ENCODE data around the gene PDZRN4. TPM values are rescaled to one million over a fixed set of nuclear protein-coding genes. Genes with fewer than 3 reads are reported as not detected.

The PDZRN4 gene
- total RNA-seq, 3 donors from 2014 or later, result 0.98 to 53.4 (median 2.8) TPM

DNA sequence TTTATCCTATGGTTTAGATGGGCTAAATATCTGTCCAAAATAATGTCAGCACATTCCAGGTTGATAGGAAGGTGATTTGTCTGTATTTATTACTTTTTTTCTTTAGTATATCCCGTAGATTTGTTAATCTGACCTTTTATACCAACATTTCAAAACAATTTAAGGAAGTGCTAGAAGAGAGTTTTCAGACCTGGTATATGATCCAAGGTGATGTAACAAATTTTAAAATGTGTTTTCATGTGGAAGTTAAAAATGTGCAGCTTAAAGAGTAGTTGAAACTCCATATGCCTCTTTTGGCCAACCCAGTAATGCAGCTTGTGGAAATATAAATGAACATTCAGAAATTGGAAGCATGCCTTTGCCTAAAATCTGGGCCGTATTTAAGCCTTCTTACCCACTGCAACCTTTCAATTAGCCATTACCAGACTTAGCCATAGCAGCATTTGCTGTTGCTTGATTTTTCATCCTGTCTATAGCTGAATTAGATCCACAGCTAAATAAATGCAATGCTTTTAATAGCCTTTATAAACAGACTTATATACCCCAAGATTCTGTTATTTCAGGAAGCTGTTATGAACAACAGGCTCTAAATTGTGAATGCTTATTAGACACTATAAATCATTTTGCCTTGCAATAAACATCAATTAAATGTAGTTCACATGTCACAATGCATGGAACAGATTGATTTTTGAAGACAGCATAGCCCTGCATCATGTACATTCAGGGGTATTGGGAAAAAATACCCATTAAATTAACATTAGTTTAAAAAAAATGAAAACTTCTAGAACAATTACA, 271.2 kb downstream of the PDZRN4 start:
- no peak for TF ChIP-seq POLR2AphosphoS5 (IDR thresholded peaks at IDR 0.05)
- TF ChIP-seq POLR2A (IDR thresholded peaks at IDR 0.05), result no peak
- TF ChIP-seq CTCF (IDR thresholded peaks at IDR 0.05), result no peak
- DNase-seq (ENCODE audit: low spot score in 2 of 2), result no peak
- Histone ChIP-seq H3K36me3 (no peaks in the 10 kb centered on the region), H3K9me3 (no peaks in the 10 kb centered on the region), H3K4me3 (no peak overlapping the region), H3K4me1 (no peaks in the 10 kb centered on the region), H3K27me3 (no peaks in the 10 kb centered on the region), H3K27ac (no peak overlapping the region)
- intact Hi-C loops (cut with DNase I; ENCODE audit: low total_unique reads), result no loop called here

DNA sequence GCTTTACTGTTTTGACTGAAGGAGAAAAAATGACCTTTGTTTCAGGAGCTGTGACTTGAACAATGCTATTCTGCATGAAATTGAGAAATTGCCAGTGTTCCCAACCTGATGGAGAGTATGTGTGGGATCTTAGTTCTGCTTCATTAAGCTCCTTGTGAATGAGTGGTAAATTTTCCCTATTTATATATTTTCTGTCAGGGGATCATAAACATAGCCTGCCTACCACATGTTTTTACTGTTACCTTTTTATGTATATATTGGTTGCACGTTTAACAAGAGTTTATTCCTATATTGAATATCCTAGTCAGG, 271.7 kb downstream of the PDZRN4 start:
- intact Hi-C loops (cut with DNase I; ENCODE audit: low total_unique reads), result no loop called here

DNA sequence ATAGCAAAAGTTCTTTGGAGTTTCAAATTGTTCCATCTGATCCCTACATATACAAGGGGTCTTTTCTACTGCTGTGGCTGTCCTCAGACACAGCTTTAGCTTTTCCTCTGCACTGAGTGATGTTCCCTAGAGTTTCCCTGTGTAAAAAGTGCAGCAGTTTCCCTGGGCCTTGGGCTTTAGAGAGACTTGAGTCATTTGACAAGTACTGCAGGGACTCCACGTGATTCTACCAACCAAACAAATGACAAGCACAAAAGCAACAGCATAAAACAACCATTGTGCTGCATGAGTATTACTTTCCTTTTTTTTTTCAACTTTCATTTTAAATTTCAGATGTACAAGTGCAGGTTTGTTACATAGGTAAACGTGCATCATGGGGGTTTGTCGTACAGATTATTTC, 272.8 kb downstream of the PDZRN4 start:
- H3K4me1 ChIP-seq, result no peaks in the 10 kb centered on the region
- H3K9me3 ChIP-seq, result no peaks in the 10 kb centered on the region
- intact Hi-C loops (cut with DNase I; ENCODE audit: low total_unique reads), result no loop called here
- H3K4me3 ChIP-seq, result no peak overlapping the region
- H3K27me3 ChIP-seq, result no peaks in the 10 kb centered on the region
- H3K36me3 ChIP-seq, result no peaks in the 10 kb centered on the region
- TF ChIP-seq CTCF (IDR thresholded peaks at IDR 0.05), result no peak
- TF ChIP-seq POLR2AphosphoS5 (IDR thresholded peaks at IDR 0.05), result no peak
- no peak for TF ChIP-seq POLR2A (IDR thresholded peaks at IDR 0.05)
- no peak overlapping the region for H3K27ac ChIP-seq
- DNase-seq (ENCODE audit: low spot score in 2 of 2), result no peak

More for the DNA sequence above, 271.7 kb downstream of the PDZRN4 start:
- Histone ChIP-seq H3K4me1 (no peaks in the 10 kb centered on the region), H3K27ac (no peak overlapping the region), H3K27me3 (no peaks in the 10 kb centered on the region), H3K36me3 (no peaks in the 10 kb centered on the region), H3K9me3 (no peaks in the 10 kb centered on the region), H3K4me3 (no peak overlapping the region)
- TF ChIP-seq CTCF (IDR thresholded peaks at IDR 0.05) (no peak), POLR2A (IDR thresholded peaks at IDR 0.05) (no peak), POLR2AphosphoS5 (IDR thresholded peaks at IDR 0.05) (no peak)
- no peak for DNase-seq (ENCODE audit: low spot score in 2 of 2)

- Histone ChIP-seq H3K36me3 (no peaks in the 10 kb centered on the region), H3K4me3 (no peak overlapping the region), H3K9me3 (no peaks in the 10 kb centered on the region), H3K27me3 (no peaks in the 10 kb centered on the region), H3K4me1 (no peaks in the 10 kb centered on the region), H3K27ac (no peak overlapping the region)
- intact Hi-C loops (cut with DNase I; ENCODE audit: low total_unique reads), result no loop called here
- DNase-seq (ENCODE audit: low spot score in 2 of 2), result no peak
- TF ChIP-seq CTCF (IDR thresholded peaks at IDR 0.05) (no peak), POLR2A (IDR thresholded peaks at IDR 0.05) (no peak), POLR2AphosphoS5 (IDR thresholded peaks at IDR 0.05) (no peak)
Observed at GRCh38 chr12:41462312-41462711, 274.2 kb downstream of the PDZRN4 start.

GRCh38 chr12:41465526-41465925, 277.4 kb downstream of the PDZRN4 start:
- DNase-seq (ENCODE audit: low spot score in 2 of 2), result no peak
- no peak for TF ChIP-seq POLR2AphosphoS5 (IDR thresholded peaks at IDR 0.05)
- no peaks in the 10 kb centered on the region for H3K36me3 ChIP-seq
- H3K27ac ChIP-seq, result no peak overlapping the region
- no peaks in the 10 kb centered on the region for H3K4me1 ChIP-seq
- H3K27me3 ChIP-seq, result no peaks in the 10 kb centered on the region
- H3K9me3 ChIP-seq, result no peaks in the 10 kb centered on the region
- intact Hi-C loops (cut with DNase I; ENCODE audit: low total_unique reads), result no loop called here
- no peak overlapping the region for H3K4me3 ChIP-seq
